NT2/D1 (cell line): ENCODE results near the gene SPANXN5.
"Not testable (repeated sequence)": the region's sequence is repeated elsewhere in the genome, so short reads cannot be mapped to it uniquely, and the experiment has no call there.

Experiments used
- DNase-seq: peaks from one replicate; pipeline ENCODE4 v3.0.0-alpha.2; 2011; ENCODE audit warnings: low read depth, low spot score
- H3K27me3 ChIP-seq: 2 replicates; pipeline ENCODE4 v1.6.0; 2011; ENCODE audit warnings: mild to moderate bottlenecking; ENCODE audit not compliant: insufficient read length, insufficient read depth
- H3K36me3 ChIP-seq: 2 replicates; pipeline ENCODE4 v1.6.1; 2011; ENCODE audit warnings: mild to moderate bottlenecking, low read length, mixed read lengths; ENCODE audit not compliant: insufficient read depth, insufficient read length
- H3K4me1 ChIP-seq: 2 replicates; pipeline ENCODE4 v1.5.1; 2011; ENCODE audit not compliant: insufficient read depth, insufficient read length
- H3K4me3 ChIP-seq: 2 replicates; pipeline ENCODE4 v1.5.1; 2011; ENCODE audit warnings: low read depth; ENCODE audit not compliant: insufficient read length
- H3K9ac ChIP-seq: 2 replicates; pipeline ENCODE4 v1.6.0; 2011; ENCODE audit warnings: low read depth; ENCODE audit not compliant: insufficient read length
- H3K9me3 ChIP-seq: 2 replicates; pipeline ENCODE4 v1.5.1; 2011; ENCODE audit warnings: mild to moderate bottlenecking, low read length; ENCODE audit not compliant: insufficient read depth
- SUZ12 ChIP-seq: IDR thresholded peaks from 2 replicates; pipeline ENCODE4 v1.6.1; 2011; ENCODE audit not compliant: insufficient read length, insufficient read depth; ENCODE audit errors: extremely low read depth
- YY1 ChIP-seq: IDR thresholded peaks from 2 replicates; pipeline ENCODE4 v1.6.1; 2011; ENCODE audit not compliant: insufficient read length, insufficient read depth
- ZNF274 ChIP-seq: IDR thresholded peaks from 2 replicates; pipeline ENCODE4 v1.6.1; 2011; ENCODE audit warnings: mild to moderate bottlenecking, low read depth, low read length

SPANXN5 gene

GRCh38 chrX:52797327-52797726 lies at the start of gene SPANXN5:
TSS of gene SPANXN5 (minus strand) at chrX:52797427. CDS start at chrX:52797348, 79 bp downstream.
- H3K4me1 ChIP-seq, DNase-seq, H3K9me3 ChIP-seq: not testable (repeated sequence)

GRCh38 chrX:52843619-52844018 lies 46.4 kb upstream of the SPANXN5 start:
- not testable (repeated sequence) for DNase-seq, H3K9ac ChIP-seq, H3K4me1 ChIP-seq, H3K36me3 ChIP-seq, H3K9me3 ChIP-seq, H3K27me3 ChIP-seq, H3K4me3 ChIP-seq

More at GRCh38 chrX:52797327-52797726, at the start of gene SPANXN5:
- H3K4me3 ChIP-seq, H3K36me3 ChIP-seq, H3K27me3 ChIP-seq, H3K9ac ChIP-seq: not testable (repeated sequence)

- Histone ChIP-seq H3K27me3 (no peaks in the 10 kb centered on the region), H3K9ac (no peak overlapping the region), H3K36me3 (no peaks in the 10 kb centered on the region), H3K4me1 (no peaks in the 10 kb centered on the region), H3K9me3 (no peaks in the 10 kb centered on the region), H3K4me3 (no peak overlapping the region)
- DNase-seq: no peak
- TF ChIP-seq ZNF274 (no peak), SUZ12 (no peak), YY1 (no peak)
Observed at GRCh38 chrX:52839137-52839536, 41.9 kb upstream of the SPANXN5 start.

- DNase-seq: no peak
- Histone ChIP-seq H3K4me3 (no peak overlapping the region), H3K9ac (no peak overlapping the region), H3K36me3 (no peaks in the 10 kb centered on the region), H3K27me3 (no peaks in the 10 kb centered on the region), H3K9me3 (peaks cover 5% of the 10 kb centered on the region; the same call in 1 of the 2 replicates), H3K4me1 (no peaks in the 10 kb centered on the region)
- TF ChIP-seq ZNF274 (no peak), YY1 (no peak), SUZ12 (no peak)
Observed at GRCh38 chrX:52830551-52830950, 33.3 kb upstream of the SPANXN5 start.

GRCh38 chrX:52824608-52825007 lies 27.4 kb upstream of the SPANXN5 start:
- DNase-seq: no peak
- Histone ChIP-seq H3K27me3 (no peaks in the 10 kb centered on the region), H3K4me1 (no peaks in the 10 kb centered on the region), H3K4me3 (no peak overlapping the region), H3K36me3 (no peaks in the 10 kb centered on the region), H3K9ac (no peak overlapping the region), H3K9me3 (peaks cover 5% of the 10 kb centered on the region; the same call in 1 of the 2 replicates)
- TF ChIP-seq ZNF274 (no peak), SUZ12 (no peak), YY1 (no peak)

- no peak for DNase-seq
- no peaks in the 10 kb centered on the region for H3K9me3 ChIP-seq
- TF ChIP-seq SUZ12: no peak
- no peak for TF ChIP-seq ZNF274
- no peak for TF ChIP-seq YY1
- no peaks in the 10 kb centered on the region for H3K4me1 ChIP-seq
- H3K4me3 ChIP-seq: no peak overlapping the region
- H3K9ac ChIP-seq: no peak overlapping the region
- H3K36me3 ChIP-seq: no peaks in the 10 kb centered on the region
- no peaks in the 10 kb centered on the region for H3K27me3 ChIP-seq
Observed at GRCh38 chrX:52821079-52821760, 24.0 kb upstream of the SPANXN5 start.

GRCh38 chrX:52819788-52820187 lies 22.6 kb upstream of the SPANXN5 start:
- Histone ChIP-seq H3K9me3 (no peaks in the 10 kb centered on the region), H3K4me3 (no peak overlapping the region), H3K27me3 (no peaks in the 10 kb centered on the region), H3K36me3 (no peaks in the 10 kb centered on the region), H3K4me1 (no peaks in the 10 kb centered on the region), H3K9ac (no peak overlapping the region)
- no peak for DNase-seq
- TF ChIP-seq SUZ12 (no peak), YY1 (no peak), ZNF274 (no peak)

GRCh38 chrX:52811065-52811625 lies 13.9 kb upstream of the SPANXN5 start, which contains the start of gene XAGE5:
TSS of gene XAGE5 (plus strand) at chrX:52811287. CDS start at chrX:52812567, 1,280 bp downstream.
- no peaks in the 10 kb centered on the region for H3K9me3 ChIP-seq
- H3K4me1 ChIP-seq: no peaks in the 10 kb centered on the region
- no peak for DNase-seq
- no peaks in the 10 kb centered on the region for H3K36me3 ChIP-seq
- TF ChIP-seq ZNF274 (no peak), YY1 (no peak), SUZ12 (no peak)
- H3K4me3 ChIP-seq: no peak within 1 kb of the TSS
- H3K27me3 ChIP-seq: no peaks in the 10 kb centered on the region
- no peak within 1 kb of the TSS for H3K9ac ChIP-seq

GRCh38 chrX:52804876-52805275 lies 7.6 kb upstream of the SPANXN5 start:
- not testable (repeated sequence) for H3K4me3 ChIP-seq

GRCh38 chrX:52773504-52773903 lies 23.7 kb downstream of the SPANXN5 start:
- H3K9me3 ChIP-seq, DNase-seq, H3K27me3 ChIP-seq, H3K9ac ChIP-seq, H3K36me3 ChIP-seq, H3K4me1 ChIP-seq, H3K4me3 ChIP-seq: not testable (repeated sequence)

More at GRCh38 chrX:52804876-52805275, 7.6 kb upstream of the SPANXN5 start:
- H3K4me1 ChIP-seq, H3K9ac ChIP-seq, H3K36me3 ChIP-seq, H3K27me3 ChIP-seq, DNase-seq, H3K9me3 ChIP-seq: not testable (repeated sequence)

- H3K4me3 ChIP-seq, H3K4me1 ChIP-seq, DNase-seq, H3K27me3 ChIP-seq, H3K36me3 ChIP-seq, H3K9ac ChIP-seq, H3K9me3 ChIP-seq: not testable (repeated sequence)
Observed at GRCh38 chrX:52765983-52766382, 31.2 kb downstream of the SPANXN5 start.
